ENCODE measurements around the gene GINS2.

GINS2 gene

GRCh38 chr16:85667261-85667660, 21.5 kb downstream of the GINS2 start:
- DNase-seq: no peak

- no peak for DNase-seq
These were observed 22.8 kb downstream of the GINS2 start for GRCh38 chr16:85665929-85666328.

- no peak for DNase-seq
These were observed 23.4 kb downstream of the GINS2 start for GRCh38 chr16:85665373-85665740.

GRCh38 chr16:85664580-85665372, 24.0 kb downstream of the GINS2 start:
- DNase-seq: no peak

- no peak for DNase-seq
These were observed 24.8 kb downstream of the GINS2 start for GRCh38 chr16:85663891-85664321.

- no peak for DNase-seq
These were observed 25.6 kb downstream of the GINS2 start for GRCh38 chr16:85662976-85663830.

- DNase-seq: no peak
These were observed 26.3 kb downstream of the GINS2 start for GRCh38 chr16:85662482-85662812.

- no peak for DNase-seq
These were observed 26.8 kb downstream of the GINS2 start for GRCh38 chr16:85661740-85662481.

GRCh38 chr16:85660843-85661739, 27.7 kb downstream of the GINS2 start:
- DNase-seq: no peak

GRCh38 chr16:85659805-85660511, 28.8 kb downstream of the GINS2 start:
- DNase-seq: peak; percentile 53

- DNase-seq: no peak
These were observed 29.4 kb downstream of the GINS2 start for GRCh38 chr16:85659336-85659735.

GRCh38 chr16:85658504-85659326, 30.0 kb downstream of the GINS2 start:
- no peak for DNase-seq

GRCh38 chr16:85657996-85658395, 30.8 kb downstream of the GINS2 start:
- DNase-seq: no peak

- no peak for DNase-seq
These were observed 31.5 kb downstream of the GINS2 start for GRCh38 chr16:85657267-85657650.

- DNase-seq: no peak
These were observed 32.1 kb downstream of the GINS2 start for GRCh38 chr16:85656351-85657266.

- DNase-seq: no peak
These were observed 33.3 kb downstream of the GINS2 start for GRCh38 chr16:85655216-85656129.

GRCh38 chr16:85654251-85655095, 34.3 kb downstream of the GINS2 start:
- no peak for DNase-seq
